HG02571 (cell line): Measurements from ENCODE around the gene HES5.

Experiments used
- ATAC-seq: cut with Tn5 transposase; IDR thresholded peaks from one replicate; pipeline ENCODE4 v1.9.1; 2021; ENCODE audit warnings: mild to moderate bottlenecking, moderate library complexity; ENCODE audit not compliant: unreplicated experiment

The HES5 gene

DNA sequence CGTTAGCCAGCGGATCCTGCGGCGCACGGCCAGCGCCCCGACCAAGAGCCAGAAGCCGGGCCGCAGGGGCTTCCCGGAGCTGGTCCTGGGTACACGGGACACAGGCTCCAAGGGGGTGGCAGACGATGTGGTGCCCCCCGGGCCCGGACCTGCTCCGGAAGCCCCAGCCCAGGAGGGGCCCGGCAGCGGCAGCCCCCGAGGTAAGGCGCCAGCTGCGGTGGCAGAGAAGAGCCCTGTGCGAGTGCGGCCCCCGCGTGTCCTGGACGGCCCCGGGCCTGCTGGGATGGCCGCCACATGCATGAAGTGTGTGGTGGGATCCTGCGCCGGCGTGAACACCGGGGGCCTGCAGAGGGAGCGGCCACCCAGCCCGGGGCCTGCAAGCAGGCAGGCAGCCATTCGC lies 27.9 kb downstream of the HES5 start:
- no peak for ATAC-seq

DNA sequence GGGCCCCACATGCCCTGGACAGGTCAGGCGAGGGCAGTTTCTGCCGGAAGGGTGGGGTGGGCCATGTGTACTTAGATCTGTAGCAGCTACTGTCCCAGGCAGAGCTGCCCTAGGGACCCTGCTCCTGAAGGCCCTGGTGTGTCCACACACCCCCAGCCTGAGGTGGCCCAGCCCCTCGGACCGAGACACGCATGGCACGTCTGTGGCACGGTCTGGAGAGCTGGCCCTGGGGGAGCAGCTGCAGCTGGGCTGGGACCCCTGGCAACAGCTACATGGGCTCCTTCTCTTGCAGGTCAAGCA lies 28.3 kb downstream of the HES5 start:
- ATAC-seq, result no peak

DNA sequence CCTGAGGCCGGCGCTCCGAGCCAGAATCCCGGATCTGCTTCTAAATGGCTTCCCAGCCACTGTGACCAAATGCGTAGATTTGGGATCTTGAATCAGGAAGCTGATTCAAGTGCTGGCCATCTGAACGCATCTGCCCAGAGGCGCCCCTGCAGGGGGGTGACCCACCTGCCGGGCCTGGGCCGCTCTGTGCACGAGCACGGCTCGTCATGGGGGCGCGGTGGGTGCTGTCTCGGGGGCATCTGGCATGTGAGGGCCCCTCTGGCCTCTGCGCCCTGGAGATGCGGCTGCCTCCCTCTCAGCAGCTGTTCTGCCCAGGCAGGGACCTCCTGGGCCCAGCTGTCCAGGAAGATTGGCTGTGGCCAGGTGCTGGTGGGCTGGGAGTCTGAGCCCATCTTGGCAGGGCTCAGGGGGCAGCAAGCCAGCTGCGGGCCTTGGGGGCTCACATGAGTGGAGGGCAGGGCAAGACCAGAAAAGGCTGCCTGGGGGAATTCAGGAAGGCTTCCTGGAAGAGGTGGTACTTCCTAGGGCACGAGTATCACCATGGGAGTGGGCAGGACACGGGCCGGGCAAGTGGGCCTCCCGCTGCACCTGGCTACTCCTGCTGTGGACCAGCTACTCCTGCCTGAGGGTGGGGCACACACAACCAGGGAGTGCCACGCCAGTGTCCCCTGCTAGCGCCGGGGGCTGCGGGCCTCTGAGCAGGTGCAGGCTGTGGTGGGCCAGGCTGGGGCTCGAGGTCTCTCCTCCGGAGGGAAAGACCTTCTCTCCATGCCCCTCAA lies 28.8 kb downstream of the HES5 start:
- no peak for ATAC-seq

GRCh38 chr1:2499986-2500596 lies 30.0 kb downstream of the HES5 start:
- ATAC-seq, result no peak

DNA sequence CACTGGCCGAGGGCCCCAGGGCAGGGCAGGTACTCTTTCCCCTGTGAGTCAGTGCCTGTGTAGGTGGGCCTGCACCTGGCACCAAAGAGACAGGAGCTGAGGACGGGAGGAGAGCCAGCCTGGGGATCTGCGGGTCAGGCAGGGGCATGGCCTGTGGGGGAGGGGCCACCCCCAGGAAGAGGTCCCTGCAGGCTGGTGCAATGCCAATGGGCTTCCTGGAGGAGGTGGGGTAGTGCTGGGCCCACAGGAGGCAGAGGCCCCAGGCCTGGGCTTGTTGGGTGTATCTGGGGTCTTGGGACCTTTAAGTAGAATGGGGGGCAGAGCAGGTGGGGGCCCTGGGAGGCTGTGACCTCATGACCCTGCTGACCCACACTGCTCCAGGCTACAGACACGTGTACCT lies 30.8 kb downstream of the HES5 start:
- no peak for ATAC-seq

GRCh38 chr1:2498648-2499047 lies 31.4 kb downstream of the HES5 start:
- ATAC-seq, result no peak

DNA sequence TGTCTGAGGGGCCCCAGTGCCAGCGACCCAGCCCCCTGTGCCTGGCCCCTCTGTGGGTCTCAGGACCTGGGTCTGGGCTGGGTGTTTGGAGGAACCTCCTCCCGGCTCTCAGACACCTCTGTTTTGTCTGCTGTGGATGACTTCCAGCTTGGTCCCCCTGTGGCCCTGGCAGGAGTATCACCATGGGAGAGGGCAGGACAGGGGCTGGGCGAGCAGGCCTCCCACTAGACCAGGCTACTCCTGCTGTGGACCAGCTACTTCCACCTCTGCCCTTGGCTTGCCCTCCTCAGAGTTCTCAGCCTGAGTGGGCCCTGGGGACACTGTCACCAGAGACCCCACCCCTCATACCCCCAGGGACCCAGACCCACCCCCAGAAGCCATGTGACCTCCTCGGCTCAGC lies 32.2 kb downstream of the HES5 start:
- ATAC-seq, result no peak

DNA sequence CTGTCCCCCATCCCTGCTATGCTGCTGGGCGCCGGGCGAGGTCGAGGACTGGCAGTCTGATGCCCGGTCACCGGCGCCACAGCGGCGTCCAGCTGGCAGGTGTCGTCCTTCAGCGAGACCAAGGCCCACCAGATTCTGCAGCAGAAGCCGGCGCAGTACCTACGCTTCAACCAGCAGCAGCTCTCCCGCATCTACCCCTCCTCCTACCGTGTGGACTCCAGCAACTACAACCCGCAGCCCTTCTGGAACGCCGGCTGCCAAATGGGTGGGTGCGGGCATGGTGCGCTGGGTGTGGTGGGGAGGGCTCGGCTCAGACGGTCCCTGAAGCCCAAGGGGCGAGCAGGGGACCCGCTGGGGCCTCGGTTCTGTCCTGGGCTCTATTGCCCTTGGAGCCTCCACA lies 33.3 kb downstream of the HES5 start:
- no peak for ATAC-seq

DNA sequence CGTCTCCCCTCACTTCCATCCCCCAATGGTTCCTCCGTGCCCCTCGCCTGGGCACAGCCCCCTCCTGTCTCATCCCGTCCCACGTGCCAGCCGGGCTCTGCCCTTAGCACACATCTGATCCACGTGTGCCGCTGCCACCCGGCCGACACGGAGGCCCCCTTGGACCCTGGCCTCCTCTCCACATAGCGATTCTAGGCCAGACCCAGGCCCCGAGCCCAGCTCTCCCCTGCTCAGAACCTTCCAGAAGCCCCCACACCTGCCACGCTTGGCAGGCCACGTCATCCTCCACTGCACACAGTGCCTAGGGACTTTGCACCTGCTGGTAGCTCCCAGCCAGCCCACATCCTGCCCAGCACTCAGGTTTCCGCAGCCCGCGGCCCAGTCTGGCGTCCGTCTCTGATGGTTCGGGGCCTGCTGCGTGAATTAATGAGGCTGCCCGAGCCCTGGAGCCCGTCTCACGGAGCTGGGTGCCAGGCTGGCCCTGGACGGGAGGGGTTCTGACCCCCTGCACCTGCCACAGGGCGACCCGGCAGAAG lies 33.9 kb downstream of the HES5 start:
- no peak for ATAC-seq

- no peak for ATAC-seq
These were observed 34.5 kb downstream of the HES5 start for GRCh38 chr1:2495546-2495945.

DNA sequence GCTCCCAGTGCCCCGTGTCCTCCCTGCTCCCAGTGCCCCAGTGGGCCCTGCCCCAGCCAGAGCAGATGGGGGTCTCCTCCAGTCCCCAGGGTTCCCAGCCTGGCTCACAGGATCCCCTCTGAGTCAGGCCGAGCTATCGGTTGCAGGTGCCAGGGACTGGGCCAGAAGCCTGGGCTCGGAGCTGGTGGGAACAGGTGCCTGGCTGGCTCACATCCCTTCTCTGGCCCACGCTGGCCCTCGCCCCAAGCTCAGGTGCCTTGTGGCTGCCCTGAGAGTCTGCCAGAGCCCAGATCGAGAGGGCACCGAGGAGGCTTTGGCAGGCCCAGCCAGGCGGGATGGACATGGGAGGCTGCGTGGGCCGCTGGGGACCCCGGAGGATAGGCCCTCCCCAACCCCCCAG lies 35.0 kb downstream of the HES5 start:
- no peak for ATAC-seq

DNA sequence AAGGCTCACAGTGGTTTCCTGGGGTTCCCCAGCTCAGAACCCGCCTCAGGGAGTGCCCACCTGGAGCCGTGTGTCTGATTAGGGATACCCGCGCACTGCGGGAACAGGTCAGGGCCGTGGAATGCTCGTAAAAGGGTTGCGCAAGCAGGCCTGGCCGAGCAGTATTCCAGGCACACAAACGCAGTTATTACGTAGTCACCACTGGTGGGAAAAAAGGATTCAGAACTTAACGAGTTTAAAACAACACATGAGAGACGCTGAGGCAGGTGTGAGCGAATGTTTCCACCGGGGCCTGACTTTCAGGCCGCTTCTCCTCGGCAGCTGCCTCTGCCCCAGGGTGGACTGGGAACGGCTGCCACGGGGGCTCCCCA lies 35.8 kb downstream of the HES5 start:
- ATAC-seq, result no peak

DNA sequence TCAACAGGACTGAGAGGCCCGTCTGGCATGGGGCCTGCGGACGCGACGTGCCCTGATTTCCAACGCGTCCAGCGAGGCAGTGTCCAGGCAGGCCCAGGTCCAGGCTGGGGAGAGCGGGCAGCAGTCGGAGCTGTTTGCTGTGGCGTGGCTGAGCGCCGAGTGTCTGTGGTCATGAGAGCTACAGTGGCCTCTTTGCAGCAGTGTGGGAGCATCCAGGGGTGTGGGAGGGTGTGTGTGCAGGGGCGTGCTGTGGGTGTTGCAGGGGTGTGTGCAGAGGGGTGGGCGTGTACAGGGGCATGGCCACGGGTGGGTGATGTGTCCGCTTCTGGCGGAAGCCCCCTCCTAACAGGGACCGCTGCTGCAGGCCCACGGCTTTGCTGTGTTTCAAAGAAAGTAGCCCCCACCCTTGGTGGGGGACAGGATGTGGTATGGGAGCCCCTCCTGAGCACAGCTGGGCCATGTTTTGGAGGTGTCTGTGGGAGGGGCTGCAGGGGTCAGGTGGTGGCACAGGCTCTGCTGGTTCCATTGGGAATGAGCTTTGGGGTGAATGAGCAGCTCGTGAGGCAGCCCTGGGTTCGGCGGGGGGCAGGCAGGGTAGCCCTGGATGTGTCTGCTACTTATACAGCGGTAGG lies 36.3 kb downstream of the HES5 start:
- no peak for ATAC-seq

- no peak for ATAC-seq
These were observed 36.8 kb downstream of the HES5 start for GRCh38 chr1:2493218-2493617.

GRCh38 chr1:2492091-2492490 lies 38.0 kb downstream of the HES5 start:
- ATAC-seq, result no peak

- ATAC-seq, result no peak
These were observed 40.4 kb downstream of the HES5 start for GRCh38 chr1:2489615-2490014.

GRCh38 chr1:2488688-2489087 lies 41.4 kb downstream of the HES5 start:
- no peak for ATAC-seq

DNA sequence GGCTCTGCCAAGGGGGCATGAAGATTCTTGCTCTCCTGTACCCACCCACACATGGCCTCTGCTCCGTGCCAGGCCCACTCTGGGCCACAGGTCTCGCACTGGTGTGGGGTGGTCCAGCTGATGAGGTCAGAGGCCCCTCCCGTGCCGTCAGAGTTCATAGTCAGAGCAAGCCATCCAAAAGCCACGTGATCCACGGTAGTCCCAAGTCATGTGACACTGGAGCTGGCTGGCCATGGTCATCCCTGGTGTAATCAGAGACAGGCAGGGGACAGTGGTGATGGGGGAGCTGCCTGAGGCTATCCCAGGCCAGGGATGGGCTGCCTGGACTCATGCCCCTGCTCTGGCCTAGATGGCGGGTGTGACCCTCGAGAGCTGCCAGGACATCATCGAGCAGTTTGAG lies 43.5 kb downstream of the HES5 start:
- ATAC-seq, result no peak

DNA sequence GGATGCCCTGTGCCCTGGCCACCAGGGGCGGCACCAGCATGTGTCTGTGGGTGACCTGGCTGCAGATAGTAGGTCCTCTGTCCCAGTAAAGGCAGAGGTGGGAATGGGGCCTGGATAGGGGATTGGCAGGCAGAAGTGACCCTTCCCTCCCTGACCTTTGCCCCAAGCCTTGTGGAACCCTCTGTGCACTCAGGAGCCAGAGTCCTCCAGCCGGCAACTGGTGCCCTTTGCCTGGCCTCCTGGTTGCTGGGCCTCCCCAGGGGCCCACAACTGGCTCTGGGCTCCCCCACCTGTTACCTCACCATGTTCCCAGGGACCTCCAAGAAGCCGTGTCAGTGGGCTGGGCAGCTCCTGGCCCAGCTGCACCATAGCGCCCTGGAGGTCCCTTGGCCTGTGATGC lies 44.0 kb downstream of the HES5 start:
- ATAC-seq, result no peak

GRCh38 chr1:2483970-2484369 lies 46.1 kb downstream of the HES5 start:
- ATAC-seq, result no peak

GRCh38 chr1:2483026-2483425 lies 47.0 kb downstream of the HES5 start:
- ATAC-seq, result no peak

DNA sequence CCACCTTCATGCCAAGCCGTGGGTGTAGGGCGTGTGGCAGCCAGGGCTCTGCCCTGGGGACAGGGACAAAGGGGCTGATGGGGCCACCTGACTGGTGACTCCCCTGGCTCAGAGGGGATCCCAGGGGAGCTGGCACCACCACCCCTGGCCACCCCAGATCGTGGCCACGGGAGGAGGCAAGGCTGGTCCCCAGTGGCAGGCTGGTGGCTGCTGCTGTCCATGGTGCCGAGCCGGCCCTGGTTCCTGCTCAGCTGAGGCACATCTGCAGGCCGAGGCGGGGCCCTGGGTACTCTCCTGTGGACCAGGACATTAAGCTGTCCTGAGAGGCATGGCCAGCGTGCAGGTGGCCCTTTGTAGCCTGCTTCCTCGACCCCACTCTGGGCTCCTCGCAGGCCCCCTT lies 47.5 kb downstream of the HES5 start:
- ATAC-seq, result no peak
